Fibroblast of skin of right biceps (primary cell): ENCODE measurements around the gene ACTR3C.
A peak's percentile ranks its signal among the peaks of the same experiment; 100 is the strongest.

Source experiments
- DNase-seq: peaks from one replicate; pipeline ENCODE4 v3.0.0-alpha.2; 2013

ACTR3C gene

GRCh38 chr7:150322833-150323681, at the start of gene ACTR3C, which contains the start of gene LRRC61:
TSS of gene ACTR3C (minus strand) at chr7:150323545. CDS start at chr7:150295296, 28,249 bp downstream.
TSS of gene LRRC61 (plus strand) at chr7:150323355. CDS start at chr7:150336862, 13,507 bp downstream.
- peak; percentile 16 for DNase-seq

- DNase-seq = no peak
These were observed 49.1 kb upstream of the ACTR3C start for GRCh38 chr7:150372271-150373048.

GRCh38 chr7:150371996-150372270, 48.6 kb upstream of the ACTR3C start:
- no peak for DNase-seq

- DNase-seq = no peak
These were observed 48.0 kb upstream of the ACTR3C start for GRCh38 chr7:150371131-150371995.

- peak; percentile 63 for DNase-seq
These were observed 47.3 kb upstream of the ACTR3C start for GRCh38 chr7:150370612-150371071.

- DNase-seq = no peak
These were observed 46.6 kb upstream of the ACTR3C start for GRCh38 chr7:150369748-150370501.

GRCh38 chr7:150368884-150369747, 45.8 kb upstream of the ACTR3C start:
- DNase-seq = peak; percentile 65

- DNase-seq = peak; percentile 85
These were observed 44.9 kb upstream of the ACTR3C start, which contains the start of gene REPIN1 for GRCh38 chr7:150368096-150368883. TSS of gene REPIN1 (plus strand) at chr7:150368822. CDS start at chr7:150369712, 890 bp downstream.

GRCh38 chr7:150367677-150368095, 44.3 kb upstream of the ACTR3C start:
- no peak for DNase-seq

- no peak for DNase-seq
These were observed 42.5 kb upstream of the ACTR3C start for GRCh38 chr7:150365673-150366398.

GRCh38 chr7:150365194-150365593, 41.8 kb upstream of the ACTR3C start:
- no peak for DNase-seq

- DNase-seq = no peak
These were observed 40.5 kb upstream of the ACTR3C start for GRCh38 chr7:150363872-150364271.

- DNase-seq = no peak
These were observed 40.0 kb upstream of the ACTR3C start for GRCh38 chr7:150363370-150363769.

GRCh38 chr7:150361807-150362621, 38.7 kb upstream of the ACTR3C start:
- DNase-seq = no peak

- no peak for DNase-seq
These were observed 38.1 kb upstream of the ACTR3C start for GRCh38 chr7:150361402-150361801.

- DNase-seq = no peak
These were observed 37.2 kb upstream of the ACTR3C start for GRCh38 chr7:150360363-150361058.

GRCh38 chr7:150359622-150360362, 36.4 kb upstream of the ACTR3C start:
- no peak for DNase-seq
